Limb (tissue), 2 donors: Measurements from ENCODE around the gene IFT81.
A peak's percentile ranks its signal among the peaks of the same experiment; 100 is the strongest.
"Not testable (repeated sequence)": the region's sequence is repeated elsewhere in the genome, so short reads cannot be mapped to it uniquely, and the experiment has no call there.

Experiments used
- DNase-seq, 2 donors: peaks; one replicate each; pipeline ENCODE4 v3.0.0-alpha.2; 2016; ENCODE audit errors: extremely low spot score in 2 of 2

The IFT81 gene

DNA sequence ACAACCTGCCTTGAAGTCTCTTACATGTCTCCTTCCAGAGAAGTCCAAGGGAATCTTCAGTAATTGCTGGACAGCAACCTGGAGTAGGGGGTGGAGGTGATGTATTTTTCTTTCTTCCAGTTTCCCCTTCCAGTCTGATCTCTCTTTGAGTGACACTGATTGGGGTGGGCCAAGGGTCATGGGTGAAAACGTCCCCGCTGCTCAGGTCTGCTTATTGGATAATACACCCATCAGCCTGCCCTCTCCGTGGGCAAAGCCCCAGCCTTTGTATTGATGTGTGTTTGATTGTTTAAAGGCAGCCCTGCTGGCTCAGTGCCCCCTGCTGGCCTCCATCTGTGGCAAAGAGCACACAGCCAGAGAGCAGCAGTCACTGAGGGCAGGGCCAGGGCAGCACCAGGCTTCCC, 121.2 kb downstream of the IFT81 start:
- DNase-seq = no peak

DNA sequence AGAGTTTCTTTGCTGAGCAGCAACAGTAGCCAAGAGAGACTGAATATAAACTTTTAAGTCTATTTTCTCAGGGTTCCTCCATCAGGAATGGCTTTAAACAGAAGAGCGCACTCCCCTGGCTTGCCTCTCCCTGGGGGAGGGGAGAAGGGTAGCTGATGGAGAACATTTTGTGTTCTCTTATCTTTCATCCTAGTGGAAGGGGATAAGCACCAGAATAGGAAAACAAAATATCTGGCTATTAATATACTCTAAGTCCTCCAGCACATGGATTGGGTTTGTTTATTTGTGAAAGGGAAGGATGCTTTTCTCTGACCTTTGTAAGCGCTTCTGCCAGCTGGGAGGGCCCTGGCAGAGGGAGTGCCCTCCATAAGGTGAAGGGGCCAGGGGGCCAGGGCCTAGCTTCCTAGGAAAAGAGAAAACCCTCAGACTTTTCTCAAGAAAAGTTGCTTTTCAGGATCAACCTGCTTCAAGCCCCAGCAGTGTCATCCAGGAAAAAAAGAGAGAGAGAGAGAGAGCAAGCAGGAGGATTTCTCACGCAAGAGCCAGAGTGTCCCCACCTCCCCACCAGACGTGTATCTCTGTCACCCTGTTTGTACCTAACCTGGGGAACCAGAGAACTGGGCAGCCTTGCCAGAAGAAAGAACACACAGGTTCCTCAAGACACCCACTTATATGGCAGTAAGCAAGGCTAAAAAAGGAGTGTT, 122.6 kb downstream of the IFT81 start:
- DNase-seq = no peak

DNA sequence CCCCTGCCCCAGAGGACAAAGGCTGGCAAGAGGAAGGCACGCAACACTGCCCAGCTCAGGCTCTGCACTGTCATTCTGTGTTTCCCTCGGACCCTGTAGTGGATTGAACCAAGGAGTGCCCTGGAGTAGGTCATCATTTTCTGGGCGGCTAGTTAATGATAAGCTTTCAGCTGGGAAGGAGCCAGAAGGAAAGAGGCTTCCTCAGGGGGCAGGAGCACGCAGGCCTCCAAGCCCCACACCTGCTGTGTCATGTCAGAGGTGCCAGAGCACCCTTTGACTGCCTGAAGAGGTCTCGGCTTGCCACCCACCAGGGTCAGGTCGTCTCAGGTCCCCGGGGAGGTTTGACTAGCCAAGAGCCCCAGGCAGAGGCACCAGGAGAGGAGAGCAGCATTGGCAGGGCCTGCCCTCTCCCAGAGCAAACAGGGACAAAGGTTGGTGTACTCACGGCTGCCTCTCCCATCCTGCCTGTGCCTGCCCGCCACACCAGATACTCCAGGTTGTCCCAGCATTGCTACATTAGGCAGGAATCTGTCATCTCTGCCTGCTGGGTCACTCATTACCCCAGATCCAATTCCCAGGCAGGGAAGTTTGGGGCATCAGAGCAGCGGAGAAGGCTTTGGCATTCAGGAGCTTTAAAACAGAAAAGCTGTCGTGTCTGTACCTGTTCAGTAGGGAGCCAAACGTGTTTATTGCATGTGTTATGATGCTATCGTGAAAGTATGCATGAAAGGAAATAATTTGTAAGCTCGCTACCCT, 123.4 kb downstream of the IFT81 start:
- no peak for DNase-seq

DNA sequence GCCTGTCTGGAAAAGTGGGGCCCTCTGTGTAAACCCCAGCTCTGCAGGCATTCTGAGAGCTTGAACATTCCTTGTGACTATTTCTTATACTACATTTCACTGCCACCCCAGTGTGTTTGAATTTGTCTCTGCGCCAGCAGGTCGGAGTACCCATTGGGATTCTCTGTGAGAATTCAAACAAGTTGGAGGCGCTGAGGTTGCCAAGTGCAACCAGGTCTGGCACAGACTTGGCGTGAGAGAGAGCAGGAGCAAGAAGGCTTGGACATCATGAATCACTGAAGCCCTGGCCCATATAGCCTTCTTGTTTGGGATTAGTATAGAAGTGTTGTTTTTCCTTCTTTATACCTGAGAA, 123.9 kb downstream of the IFT81 start:
- DNase-seq = no peak

DNA sequence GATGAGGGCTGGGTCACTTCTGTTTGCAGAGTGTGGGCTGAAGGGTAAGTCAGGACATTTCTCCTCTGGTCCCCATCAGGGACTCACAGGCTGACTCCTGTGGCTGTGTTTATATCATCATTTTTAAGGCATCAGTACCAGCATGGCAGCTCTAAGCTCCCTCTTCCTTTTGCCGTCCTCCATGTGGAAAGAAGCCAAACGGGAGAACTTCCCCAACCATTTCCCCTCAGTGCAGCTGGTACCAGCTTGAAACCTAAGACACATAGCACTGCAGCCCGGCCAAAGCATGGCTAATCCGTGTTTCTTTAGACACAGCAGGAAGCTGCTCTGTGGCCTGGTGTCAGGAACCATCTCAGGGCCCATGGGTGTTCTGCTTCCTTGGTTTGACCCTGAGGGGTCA, 124.9 kb downstream of the IFT81 start:
- DNase-seq = peak in 1 of 2 donors; percentile 44

DNA sequence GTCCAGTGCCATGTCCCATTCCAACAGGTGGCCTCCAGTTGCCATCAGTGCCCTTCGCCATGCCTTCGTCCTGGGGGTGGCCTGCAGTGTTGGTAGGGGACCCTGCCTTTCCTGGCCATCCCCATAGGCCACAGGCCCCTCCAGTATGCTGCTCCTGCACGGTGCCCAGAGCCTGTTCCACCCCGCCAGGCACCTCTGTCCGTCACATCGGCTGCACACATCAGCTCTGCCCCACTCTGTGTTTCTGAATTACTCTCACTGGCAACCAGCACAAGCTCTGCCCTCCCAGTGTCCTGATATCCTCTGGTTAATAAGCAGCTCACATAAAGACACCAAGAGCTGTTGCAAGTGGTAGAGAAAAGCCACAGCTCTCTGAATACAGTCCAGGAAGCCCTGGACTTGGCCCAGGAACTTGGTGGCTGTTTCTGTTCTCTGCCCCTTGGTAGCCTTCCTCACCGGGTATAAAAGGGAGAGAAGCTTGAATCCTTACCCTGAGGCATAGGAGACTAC, 125.6 kb downstream of the IFT81 start:
- no peak for DNase-seq

DNA sequence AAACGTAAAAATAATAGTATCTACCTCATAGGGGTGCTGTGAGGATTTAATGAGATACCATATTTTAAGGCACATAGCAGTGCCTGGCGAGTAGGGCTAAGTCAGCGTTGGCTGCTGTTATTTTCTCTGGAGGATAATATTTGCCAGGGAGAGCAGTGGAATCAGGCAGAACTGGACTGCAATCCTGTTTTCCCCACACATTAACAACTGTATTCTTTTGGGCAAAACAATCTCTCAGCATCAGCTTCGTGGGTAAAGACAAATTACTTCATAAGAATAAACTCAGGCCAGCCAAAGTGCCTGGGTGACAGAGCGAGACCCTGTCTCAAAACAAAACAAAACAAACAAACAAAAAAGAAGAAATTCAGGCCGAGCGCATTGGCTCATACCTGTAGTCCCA, 127.2 kb downstream of the IFT81 start:
- DNase-seq = no peak

DNA sequence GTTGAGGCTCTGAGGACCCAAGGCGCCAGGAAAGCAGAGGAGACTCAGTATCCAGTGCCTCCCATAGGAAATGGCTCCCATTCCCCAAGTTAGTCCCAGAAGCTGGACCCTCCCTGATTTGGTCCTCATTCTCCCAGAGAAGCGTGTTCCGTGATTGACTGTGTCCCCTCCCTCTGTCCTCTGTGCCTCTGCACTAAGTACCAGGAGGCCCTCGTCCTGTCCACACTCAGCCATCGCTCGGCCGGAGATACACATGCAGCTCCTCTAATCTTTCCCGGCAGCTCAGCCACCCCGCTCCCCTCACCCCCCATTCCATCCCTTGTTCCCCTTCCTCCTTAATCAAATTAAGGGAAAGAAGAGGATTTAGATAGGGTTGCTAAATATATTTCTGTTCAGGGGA, 128.6 kb downstream of the IFT81 start:
- DNase-seq = no peak

DNA sequence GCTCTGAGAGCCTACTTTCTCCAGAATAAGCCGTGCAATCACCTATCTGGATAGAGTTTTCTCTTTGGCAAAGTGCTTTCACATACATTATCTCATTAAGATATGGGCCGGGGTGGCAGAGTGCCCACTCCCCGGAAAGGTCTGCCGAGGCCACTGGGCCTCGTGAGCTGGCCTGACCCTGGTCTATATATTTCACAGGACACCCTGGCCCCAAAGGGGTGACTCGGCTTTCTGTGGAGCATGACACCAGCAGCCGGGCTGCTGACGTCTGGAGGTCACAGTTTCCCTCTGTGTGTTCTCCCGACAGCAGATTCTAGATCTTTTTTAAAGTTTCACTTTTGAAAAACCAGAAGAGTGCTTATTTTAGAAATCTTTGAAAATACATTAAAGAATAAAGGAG, 129.0 kb downstream of the IFT81 start:
- no peak for DNase-seq

DNA sequence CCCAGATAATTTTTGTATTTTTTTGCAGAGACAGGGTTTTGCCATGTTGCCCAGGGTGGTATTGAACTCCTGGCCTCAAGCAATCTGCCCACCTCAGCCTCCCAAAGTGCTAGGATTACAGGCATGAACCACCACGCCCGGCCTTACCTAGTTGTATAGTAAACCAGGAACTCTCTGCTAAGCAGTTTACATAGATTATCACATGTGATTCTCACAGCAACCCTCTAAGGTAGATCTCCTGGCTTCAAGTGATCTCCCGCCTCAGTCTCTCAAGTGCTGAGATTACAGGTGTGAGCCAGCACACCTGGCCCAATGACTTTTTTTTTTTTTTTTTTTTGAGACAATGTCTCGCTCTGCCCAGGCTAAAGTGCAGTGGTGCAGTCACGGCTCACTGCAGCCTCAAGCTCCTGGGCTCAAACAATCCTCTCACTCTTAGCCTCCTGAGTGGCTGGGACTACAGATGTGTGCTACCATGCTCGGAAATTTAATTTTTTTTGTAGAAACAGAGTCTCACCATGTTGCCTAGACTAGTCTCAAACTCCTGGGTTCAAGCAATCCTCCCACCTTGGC, 130.9 kb downstream of the IFT81 start:
- no peak for DNase-seq

DNA sequence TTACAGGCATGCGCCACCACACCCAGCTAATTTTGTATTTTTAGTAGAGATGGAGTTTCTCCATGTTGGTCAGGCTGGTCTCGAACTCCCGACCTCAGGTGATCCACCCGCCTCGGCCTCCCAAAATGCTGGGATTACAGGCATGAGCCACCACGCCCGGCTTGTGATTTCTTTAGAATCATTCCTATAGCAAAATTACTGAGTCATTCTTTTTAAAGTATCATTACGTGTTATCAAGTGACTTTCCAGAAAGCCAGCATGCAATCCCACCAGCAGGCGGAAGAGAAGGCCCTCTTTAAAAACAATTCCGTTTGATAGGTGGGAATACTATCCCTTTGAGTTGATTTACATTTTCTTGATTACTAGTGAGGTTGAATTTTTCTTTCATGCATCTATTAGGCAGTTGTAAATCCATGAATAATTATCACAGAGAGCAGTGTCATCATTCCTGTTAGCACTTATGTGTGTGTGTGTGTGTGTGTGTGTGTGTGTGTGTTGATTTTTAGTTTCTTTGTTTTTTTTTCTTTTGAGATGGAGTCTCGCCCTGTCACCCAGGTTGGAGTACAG, 131.8 kb downstream of the IFT81 start:
- DNase-seq = not testable (repeated sequence)

DNA sequence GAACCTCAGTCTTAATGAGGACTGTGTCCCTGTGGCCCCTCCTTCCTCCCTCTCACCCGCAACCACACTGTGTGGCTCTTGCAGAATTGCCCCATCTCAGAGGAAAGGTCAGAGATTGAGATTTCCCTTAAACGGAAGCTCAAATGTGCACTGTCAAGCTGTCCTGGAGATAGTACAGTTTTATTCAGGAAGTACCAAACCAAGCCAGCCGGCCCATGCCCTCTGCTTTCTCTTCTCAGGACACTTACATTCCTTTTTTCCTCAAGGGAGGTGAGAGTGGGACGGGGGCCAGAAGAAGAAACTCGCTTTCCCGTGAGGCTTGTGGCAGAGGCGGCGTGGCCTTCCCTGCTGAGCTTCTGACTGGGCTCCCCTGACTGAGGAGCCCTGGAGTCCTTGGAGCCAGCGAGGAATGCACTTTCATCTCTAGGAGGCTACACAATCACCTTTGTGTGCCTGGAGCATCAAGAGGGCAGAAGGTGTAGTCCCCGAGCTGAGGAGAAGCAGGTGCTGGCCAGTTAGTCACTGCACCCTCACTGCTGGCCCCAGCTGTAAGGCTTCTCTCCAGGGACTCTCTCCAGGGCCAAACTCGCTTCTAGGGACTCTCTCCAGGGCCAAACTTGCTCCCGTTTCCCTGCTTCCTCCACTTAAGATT, 132.7 kb downstream of the IFT81 start:
- no peak for DNase-seq

DNA sequence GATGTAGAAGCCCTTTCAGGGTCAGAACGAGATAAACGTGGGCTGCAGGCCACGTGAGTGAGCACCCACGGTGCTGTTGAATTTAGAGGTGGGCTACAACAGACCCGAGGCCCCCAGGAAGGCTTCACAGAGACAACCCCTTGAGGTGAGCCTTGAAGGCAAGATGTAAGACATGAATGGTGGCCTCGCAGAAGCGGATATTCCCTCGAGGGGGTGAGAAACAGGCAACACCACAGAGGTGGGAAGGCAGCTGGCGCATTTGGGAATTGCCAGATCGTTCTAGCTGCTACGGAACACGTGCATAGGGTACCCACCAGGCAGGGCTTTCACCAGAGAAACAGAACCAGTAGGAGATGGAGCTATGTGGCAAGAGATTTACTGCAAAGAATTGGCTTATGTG, 134.3 kb downstream of the IFT81 start:
- DNase-seq = no peak

DNA sequence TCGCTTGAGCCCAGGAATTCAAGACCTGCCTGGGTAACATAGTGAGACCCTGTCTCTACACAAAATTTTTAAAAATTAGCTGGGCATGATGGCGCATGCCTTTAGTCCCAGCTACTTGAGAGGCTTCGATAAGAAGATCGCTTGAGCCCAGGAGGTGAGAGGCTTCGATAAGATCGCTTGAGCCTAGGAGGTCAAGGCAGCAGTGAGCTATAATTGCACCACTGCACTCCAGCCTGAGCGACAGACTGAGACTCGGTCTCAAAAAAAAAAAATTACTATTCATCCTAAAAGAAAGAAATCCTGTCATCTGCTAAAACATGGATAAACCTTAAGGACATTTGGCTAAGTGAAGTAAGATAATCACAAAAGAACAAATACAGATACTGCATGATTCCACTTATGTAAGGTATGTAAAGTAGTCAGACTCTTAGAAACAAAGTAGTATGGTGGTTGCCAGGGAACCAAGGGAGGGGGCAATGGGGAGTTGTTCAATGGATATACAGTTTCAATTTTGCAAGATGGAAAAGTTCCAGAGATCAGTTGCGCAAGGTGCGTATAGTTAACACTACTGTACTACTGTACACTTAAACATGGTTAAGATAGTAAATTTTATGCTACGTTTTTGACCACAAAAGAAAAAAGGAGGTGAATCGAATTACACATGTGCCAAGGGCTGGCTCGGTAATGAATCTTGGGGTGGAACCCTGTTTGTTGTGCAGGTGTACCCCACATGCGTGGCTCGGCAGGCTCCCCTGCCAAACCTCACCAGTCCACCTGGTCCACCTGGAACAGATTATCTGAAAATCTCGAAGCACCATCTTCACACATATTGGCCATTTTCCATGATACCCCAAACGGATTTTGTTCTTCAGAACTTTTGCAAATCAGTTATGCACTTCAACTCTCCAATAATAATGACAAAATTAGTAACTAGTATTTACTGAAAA, 138.6 kb downstream of the IFT81 start:
- no peak for DNase-seq

DNA sequence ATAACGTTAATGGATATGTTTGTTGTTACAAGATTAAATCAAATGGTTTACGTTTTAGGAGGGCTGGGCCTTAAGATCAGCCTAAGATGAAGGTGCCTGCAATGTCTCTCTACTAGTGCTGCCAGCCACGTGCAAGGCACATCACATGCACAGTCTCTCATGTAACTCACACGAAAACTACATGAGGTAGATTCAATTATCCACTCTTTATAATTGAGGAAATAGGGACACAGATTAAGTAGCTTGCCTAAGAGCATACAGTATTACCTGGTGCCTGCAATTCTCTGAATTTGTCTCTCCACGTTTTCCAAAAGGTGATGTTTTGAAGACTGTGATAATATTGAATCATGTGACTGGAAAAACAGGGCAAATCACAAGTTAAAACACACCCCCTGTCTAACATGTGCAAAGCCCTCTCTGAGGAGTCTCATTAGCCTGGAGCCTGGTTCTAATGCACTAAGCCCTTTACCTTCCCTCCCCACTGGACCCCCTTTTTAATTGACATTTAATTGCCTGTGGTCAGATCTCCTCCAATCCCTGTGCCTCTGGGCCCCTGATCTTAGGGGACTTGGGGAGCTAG, 142.3 kb downstream of the IFT81 start:
- DNase-seq = no peak

DNA sequence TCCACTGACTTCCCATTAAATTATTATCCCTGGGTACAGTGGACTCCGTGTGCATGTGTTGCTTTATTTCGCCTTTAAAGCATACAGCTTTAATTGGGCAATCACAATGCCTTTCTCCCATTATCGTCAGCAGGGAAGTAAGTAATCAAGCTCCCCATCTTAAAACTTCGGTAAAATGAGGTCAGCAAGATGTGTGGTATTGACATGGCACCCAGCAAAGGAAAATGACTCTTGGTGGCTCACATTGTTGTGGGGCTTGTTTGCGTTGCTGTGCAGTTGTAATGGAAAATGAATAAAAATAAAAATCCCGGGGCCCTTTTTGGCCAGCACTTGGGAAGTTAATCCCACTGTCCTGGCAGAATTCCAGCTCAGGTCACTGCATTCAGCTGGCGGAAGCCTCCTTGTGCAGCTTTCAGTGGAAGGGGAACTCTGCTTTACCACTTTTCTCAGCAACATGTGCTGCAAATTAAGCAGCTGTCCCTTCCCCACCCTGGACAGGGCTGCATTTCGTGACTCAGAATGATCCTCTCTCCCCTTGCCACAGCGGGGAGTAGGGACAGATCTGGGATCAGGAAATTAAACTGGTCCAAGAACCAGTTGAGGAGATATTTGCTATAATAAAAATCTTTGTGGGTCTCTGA, 142.9 kb downstream of the IFT81 start:
- DNase-seq = peak; percentile 83 to 91
